Endothelial cell (in vitro differentiated cells): ENCODE measurements around the gene GCSAM. TPM values are rescaled to one million over a fixed set of nuclear protein-coding genes. Genes with fewer than 3 reads are reported as not detected.

Source experiments
- DNase-seq: peaks from one replicate; pipeline ENCODE4 v3.0.0; 2021; ENCODE audit warnings: low spot score
- H3K27ac Mint-ChIP-seq: one replicate; pipeline ENCODE4 v1.8.0; 2021; ENCODE audit warnings: mixed read lengths, inconsistent platforms; ENCODE audit not compliant: unreplicated experiment
- H3K27me3 Mint-ChIP-seq: one replicate; pipeline ENCODE4 v1.8.0; 2021; ENCODE audit warnings: mild to moderate bottlenecking, moderate library complexity, mixed read lengths, inconsistent platforms; ENCODE audit not compliant: unreplicated experiment
- H3K36me3 Mint-ChIP-seq: one replicate; pipeline ENCODE4 v1.8.0; 2021; ENCODE audit warnings: mild to moderate bottlenecking, low read depth, mixed read lengths, inconsistent platforms; ENCODE audit not compliant: unreplicated experiment
- H3K4me1 Mint-ChIP-seq: one replicate; pipeline ENCODE4 v1.8.0; 2021; ENCODE audit warnings: mild to moderate bottlenecking, mixed read lengths, inconsistent platforms; ENCODE audit not compliant: unreplicated experiment
- H3K4me3 Mint-ChIP-seq: one replicate; pipeline ENCODE4 v1.8.0; 2021; ENCODE audit warnings: mild to moderate bottlenecking, mixed read lengths, inconsistent platforms; ENCODE audit not compliant: unreplicated experiment
- H3K9me3 Mint-ChIP-seq: one replicate; pipeline ENCODE4 v1.8.0; 2021; ENCODE audit warnings: mixed read lengths, inconsistent platforms; ENCODE audit not compliant: unreplicated experiment
- total RNA-seq: library from RNA; stranded (reverse); fragmentation: NEBNext Ultra II Directional; extraction: Animal tissue kit (Norgen Biotek cat#: 25700); gene quantifications from one replicate; pipeline ENCODE4 v1.2.1, GENCODE V29; 2021; ENCODE audit not compliant: unreplicated experiment
- TF ChIP-seq, protein P1 (sequence below): fragments of 200-600 bp; sonication (generic); IDR thresholded peaks from one replicate; pipeline ENCODE4 v1.5.0; 2021; ENCODE audit warnings: antibody characterized with exemption; ENCODE audit not compliant: unreplicated experiment

Gene GCSAM
- total RNA-seq, 1 donor from 2014 or later: not detected

DNA sequence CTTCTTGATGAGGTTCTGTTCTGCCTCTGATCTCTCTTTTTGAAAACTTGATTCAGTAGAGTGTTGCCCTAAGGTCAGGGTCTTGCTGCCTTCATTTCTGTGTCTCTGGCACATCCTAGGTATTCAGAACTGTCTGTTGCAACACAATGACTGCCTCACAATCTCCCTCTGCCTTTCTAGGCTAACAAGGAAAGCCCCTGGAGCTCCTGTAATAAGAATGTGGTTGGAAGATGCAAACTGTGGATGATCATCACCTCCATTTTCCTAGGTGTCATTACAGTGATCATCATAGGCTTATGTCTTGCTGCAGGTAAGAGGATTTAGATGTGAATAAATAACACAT lies 39.9 kb downstream of the GCSAM start:
- no peak overlapping the region for H3K27ac Mint-ChIP-seq
- peaks cover 47% of the 10 kb centered on the region for H3K4me1 Mint-ChIP-seq
- H3K36me3 Mint-ChIP-seq: no peaks in the 10 kb centered on the region
- H3K4me3 Mint-ChIP-seq: no peak overlapping the region
- TF ChIP-seq, protein P1, sequence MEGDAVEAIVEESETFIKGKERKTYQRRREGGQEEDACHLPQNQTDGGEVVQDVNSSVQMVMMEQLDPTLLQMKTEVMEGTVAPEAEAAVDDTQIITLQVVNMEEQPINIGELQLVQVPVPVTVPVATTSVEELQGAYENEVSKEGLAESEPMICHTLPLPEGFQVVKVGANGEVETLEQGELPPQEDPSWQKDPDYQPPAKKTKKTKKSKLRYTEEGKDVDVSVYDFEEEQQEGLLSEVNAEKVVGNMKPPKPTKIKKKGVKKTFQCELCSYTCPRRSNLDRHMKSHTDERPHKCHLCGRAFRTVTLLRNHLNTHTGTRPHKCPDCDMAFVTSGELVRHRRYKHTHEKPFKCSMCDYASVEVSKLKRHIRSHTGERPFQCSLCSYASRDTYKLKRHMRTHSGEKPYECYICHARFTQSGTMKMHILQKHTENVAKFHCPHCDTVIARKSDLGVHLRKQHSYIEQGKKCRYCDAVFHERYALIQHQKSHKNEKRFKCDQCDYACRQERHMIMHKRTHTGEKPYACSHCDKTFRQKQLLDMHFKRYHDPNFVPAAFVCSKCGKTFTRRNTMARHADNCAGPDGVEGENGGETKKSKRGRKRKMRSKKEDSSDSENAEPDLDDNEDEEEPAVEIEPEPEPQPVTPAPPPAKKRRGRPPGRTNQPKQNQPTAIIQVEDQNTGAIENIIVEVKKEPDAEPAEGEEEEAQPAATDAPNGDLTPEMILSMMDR: no peak
- DNase-seq: no peak
- H3K27me3 Mint-ChIP-seq: peaks cover 2% of the 10 kb centered on the region
- H3K9me3 Mint-ChIP-seq: no peaks in the 10 kb centered on the region

DNA sequence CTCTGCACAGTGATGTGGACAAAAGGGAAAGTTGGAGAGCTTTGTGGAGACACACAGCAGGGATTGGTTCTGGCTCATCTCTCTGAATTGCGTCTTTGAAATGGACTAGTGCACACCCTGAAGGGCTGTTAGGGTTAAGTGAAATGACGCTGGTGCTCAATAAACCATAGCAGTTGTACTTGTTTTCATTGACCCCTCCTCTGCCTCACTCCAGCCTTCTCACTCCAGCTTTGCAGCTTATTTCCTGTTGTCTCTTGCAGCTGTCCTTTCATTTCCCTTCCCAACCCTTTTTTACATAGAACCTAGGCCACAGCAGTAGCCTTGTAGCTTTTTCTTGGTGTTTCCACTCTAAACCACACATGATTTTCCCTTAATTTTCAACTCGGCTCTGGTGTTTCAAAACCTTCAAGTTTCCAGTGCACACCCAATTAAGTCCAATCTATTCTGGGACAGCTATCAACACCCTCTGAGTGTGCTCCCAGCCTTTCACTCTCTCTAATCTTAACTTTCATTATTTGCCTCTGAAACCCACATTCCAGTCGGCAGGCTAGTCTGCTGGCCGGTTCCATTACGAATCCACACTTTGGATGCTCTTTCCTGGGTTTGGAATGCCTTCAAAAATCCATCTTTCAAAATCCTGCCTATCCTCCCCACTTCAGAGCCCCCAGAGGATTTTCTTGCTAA lies 40.4 kb downstream of the GCSAM start:
- TF ChIP-seq, protein P1: no peak
- H3K27ac Mint-ChIP-seq: peak overlapping the region; percentile 67
- H3K36me3 Mint-ChIP-seq: no peaks in the 10 kb centered on the region
- DNase-seq: no peak
- H3K4me3 Mint-ChIP-seq: no peak overlapping the region
- peaks cover 47% of the 10 kb centered on the region for H3K4me1 Mint-ChIP-seq
- H3K27me3 Mint-ChIP-seq: peaks cover 5% of the 10 kb centered on the region
- H3K9me3 Mint-ChIP-seq: no peaks in the 10 kb centered on the region

DNA sequence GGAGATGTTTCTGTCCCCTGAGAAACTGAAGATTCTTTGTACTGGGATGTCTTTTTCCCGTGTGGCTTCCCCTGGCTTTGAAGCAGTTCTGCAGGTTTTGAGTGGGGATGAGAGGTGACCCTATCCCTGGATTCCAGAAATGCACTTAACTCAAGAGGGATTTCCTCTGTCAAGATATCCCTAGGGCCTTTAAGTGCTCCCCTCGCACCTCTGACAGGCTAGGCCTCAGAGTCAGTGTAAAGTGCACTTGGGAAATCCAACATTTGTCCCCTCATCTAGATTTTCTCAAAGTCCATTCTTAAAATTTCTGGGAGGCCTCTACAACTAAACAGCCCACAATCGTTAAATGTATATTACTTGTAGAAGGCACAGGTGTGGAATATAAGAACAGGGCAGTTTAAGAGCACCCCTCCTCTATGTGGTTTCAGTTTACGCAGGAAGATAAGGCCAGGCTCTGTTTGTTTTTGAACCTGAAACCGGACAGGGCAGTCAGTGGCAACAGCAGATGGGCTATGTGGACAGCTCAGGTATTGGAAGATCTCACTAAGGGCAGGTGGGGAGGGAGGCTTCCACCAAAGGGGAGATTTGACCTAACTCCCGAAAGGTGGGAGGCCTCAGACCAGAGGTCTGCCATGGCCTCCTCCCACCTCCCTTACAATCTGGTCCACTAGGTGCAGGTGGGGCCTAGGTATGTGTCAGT lies 42.0 kb downstream of the GCSAM start:
- no peaks in the 10 kb centered on the region for H3K36me3 Mint-ChIP-seq
- H3K4me1 Mint-ChIP-seq: peaks cover 55% of the 10 kb centered on the region
- no peak overlapping the region for H3K27ac Mint-ChIP-seq
- no peaks in the 10 kb centered on the region for H3K9me3 Mint-ChIP-seq
- TF ChIP-seq, protein P1: no peak
- peaks cover 10% of the 10 kb centered on the region for H3K27me3 Mint-ChIP-seq
- H3K4me3 Mint-ChIP-seq: no peak overlapping the region
- DNase-seq: no peak

DNA sequence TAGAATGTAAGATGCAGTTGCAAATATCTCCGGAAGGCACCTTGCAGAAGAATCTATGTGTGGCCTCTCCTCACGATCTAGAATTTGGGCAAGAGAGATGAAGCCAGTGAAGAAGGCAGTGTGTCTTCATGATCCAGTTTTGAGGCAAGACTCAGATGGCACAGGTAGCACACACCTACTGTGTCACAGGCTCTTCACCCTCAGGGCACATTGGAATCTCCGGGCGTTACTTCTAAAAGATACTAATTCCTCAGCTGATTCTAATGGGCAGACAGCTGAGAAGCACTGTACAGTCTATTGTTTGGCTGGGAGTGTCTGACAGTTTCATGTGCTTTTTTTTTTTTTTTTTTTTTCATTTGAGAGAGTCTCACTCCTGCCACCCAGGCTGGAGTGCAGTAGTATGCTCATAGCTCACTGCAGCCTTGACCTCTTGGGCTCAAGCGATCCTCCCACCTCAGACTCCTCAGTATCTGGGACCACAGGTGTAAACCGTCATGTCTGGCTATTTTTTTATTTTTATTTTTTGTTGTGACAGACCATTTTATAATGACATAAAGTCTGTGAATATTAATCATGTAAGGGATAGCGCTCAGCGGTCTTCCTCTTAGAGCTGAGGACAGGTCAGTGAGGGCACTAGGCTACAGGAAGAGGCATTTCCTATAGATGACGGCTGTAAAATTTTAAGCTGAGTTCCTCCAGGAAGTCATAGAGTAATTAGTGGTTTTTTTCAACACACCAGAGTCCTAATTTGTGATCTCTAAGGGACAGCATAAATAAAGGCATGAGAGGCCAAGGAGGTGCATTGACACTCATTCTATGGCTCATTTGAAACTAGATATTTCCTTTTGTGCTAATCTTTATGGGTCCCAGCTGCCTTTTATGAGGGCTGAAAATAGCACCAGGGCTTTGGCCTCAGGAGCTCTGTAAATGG lies 42.8 kb downstream of the GCSAM start:
- peaks cover 53% of the 10 kb centered on the region for H3K4me1 Mint-ChIP-seq
- peaks cover 2% of the 10 kb centered on the region for H3K36me3 Mint-ChIP-seq
- no peaks in the 10 kb centered on the region for H3K9me3 Mint-ChIP-seq
- TF ChIP-seq, protein P1: no peak
- H3K27me3 Mint-ChIP-seq: peaks cover 10% of the 10 kb centered on the region
- H3K27ac Mint-ChIP-seq: no peak overlapping the region
- no peak for DNase-seq
- H3K4me3 Mint-ChIP-seq: no peak overlapping the region
